Skeletal muscle satellite cell (primary cell): ENCODE results near the gene MAP3K5.

ENCODE experiments used
- H3K27me3 ChIP-seq: 2 replicates; pipeline ENCODE4 v1.7.0; 2013; ENCODE audit warnings: low read length; ENCODE audit not compliant: control insufficient read depth, insufficient read depth
- H3K36me3 ChIP-seq: 2 replicates; pipeline ENCODE4 v1.7.0; 2013; ENCODE audit warnings: mild to moderate bottlenecking, control low read depth, low read length; ENCODE audit not compliant: insufficient read depth
- H3K4me1 ChIP-seq: 2 replicates; pipeline ENCODE4 v1.7.0; 2013; ENCODE audit warnings: low read length; ENCODE audit not compliant: control insufficient read depth, insufficient read depth
- H3K4me2 ChIP-seq: 2 replicates; pipeline ENCODE4 v1.7.0; 2013; ENCODE audit warnings: mild to moderate bottlenecking, low read length
- H3K4me3 ChIP-seq: 2 replicates; pipeline ENCODE4 v1.7.0; 2013; ENCODE audit warnings: low read length
- H3K9ac ChIP-seq: 2 replicates; pipeline ENCODE4 v1.7.0; 2013; ENCODE audit warnings: mild to moderate bottlenecking, low read depth, low read length, moderate library complexity
- H3K9me3 ChIP-seq: replicated peaks from 2 replicates; pipeline ENCODE4 v1.7.0; 2013; ENCODE audit warnings: mild to moderate bottlenecking, control low read depth, low read length

Gene MAP3K5

GRCh38 chr6:136754820-136755219 is 37.5 kb downstream of the MAP3K5 start:
- Histone ChIP-seq H3K4me1 (peaks cover 13% of the 10 kb centered on the region), H3K27me3 (no peaks in the 10 kb centered on the region), H3K9me3 (no peaks in the 10 kb centered on the region)

GRCh38 chr6:136753624-136754023 is 38.7 kb downstream of the MAP3K5 start:
- Histone ChIP-seq H3K36me3 (no peaks in the 10 kb centered on the region), H3K4me2 (no peak overlapping the region), H3K9ac (no peak overlapping the region), H3K4me3 (no peak overlapping the region), H3K4me1 (peaks cover 13% of the 10 kb centered on the region), H3K9me3 (no peaks in the 10 kb centered on the region), H3K27me3 (no peaks in the 10 kb centered on the region)

More at GRCh38 chr6:136754820-136755219, 37.5 kb downstream of the MAP3K5 start:
- H3K4me3 ChIP-seq: no peak overlapping the region
- H3K4me2 ChIP-seq: no peak overlapping the region
- H3K36me3 ChIP-seq: no peaks in the 10 kb centered on the region
- H3K9ac ChIP-seq: no peak overlapping the region

GRCh38 chr6:136752554-136752953 is 39.7 kb downstream of the MAP3K5 start:
- Histone ChIP-seq H3K9ac (no peak overlapping the region), H3K9me3 (no peaks in the 10 kb centered on the region), H3K4me2 (no peak overlapping the region), H3K36me3 (no peaks in the 10 kb centered on the region), H3K27me3 (no peaks in the 10 kb centered on the region), H3K4me3 (no peak overlapping the region), H3K4me1 (peaks cover 13% of the 10 kb centered on the region)

- H3K4me1 ChIP-seq: peaks cover 13% of the 10 kb centered on the region
- H3K9ac ChIP-seq: no peak overlapping the region
- H3K4me3 ChIP-seq: no peak overlapping the region
- H3K9me3 ChIP-seq: no peaks in the 10 kb centered on the region
- H3K27me3 ChIP-seq: no peaks in the 10 kb centered on the region
- no peak overlapping the region for H3K4me2 ChIP-seq
- no peaks in the 10 kb centered on the region for H3K36me3 ChIP-seq
Observed at GRCh38 chr6:136751991-136752390, 40.3 kb downstream of the MAP3K5 start.

- Histone ChIP-seq H3K4me3 (no peak overlapping the region), H3K9ac (no peak overlapping the region)
Observed at GRCh38 chr6:136751522-136751956, 40.7 kb downstream of the MAP3K5 start.

GRCh38 chr6:136750696-136751521 is 41.4 kb downstream of the MAP3K5 start:
- Histone ChIP-seq H3K9me3 (no peaks in the 10 kb centered on the region), H3K36me3 (no peaks in the 10 kb centered on the region), H3K4me3 (no peak overlapping the region), H3K4me2 (no peak overlapping the region), H3K4me1 (peaks cover 13% of the 10 kb centered on the region), H3K27me3 (no peaks in the 10 kb centered on the region), H3K9ac (no peak overlapping the region)

More at GRCh38 chr6:136751522-136751956, 40.7 kb downstream of the MAP3K5 start:
- no peaks in the 10 kb centered on the region for H3K27me3 ChIP-seq
- H3K4me1 ChIP-seq: peaks cover 13% of the 10 kb centered on the region
- no peaks in the 10 kb centered on the region for H3K36me3 ChIP-seq
- H3K4me2 ChIP-seq: no peak overlapping the region
- H3K9me3 ChIP-seq: no peaks in the 10 kb centered on the region

- Histone ChIP-seq H3K36me3 (no peaks in the 10 kb centered on the region), H3K9me3 (no peaks in the 10 kb centered on the region), H3K27me3 (no peaks in the 10 kb centered on the region), H3K4me2 (no peak overlapping the region), H3K4me1 (peaks cover 13% of the 10 kb centered on the region), H3K9ac (no peak overlapping the region), H3K4me3 (no peak overlapping the region)
Observed at GRCh38 chr6:136749359-136749997, 42.8 kb downstream of the MAP3K5 start.

GRCh38 chr6:136747507-136747906 is 44.8 kb downstream of the MAP3K5 start:
- no peaks in the 10 kb centered on the region for H3K9me3 ChIP-seq
- no peaks in the 10 kb centered on the region for H3K27me3 ChIP-seq
- H3K4me1 ChIP-seq: peaks cover 13% of the 10 kb centered on the region
- no peak overlapping the region for H3K9ac ChIP-seq
- no peak overlapping the region for H3K4me2 ChIP-seq
- no peak overlapping the region for H3K4me3 ChIP-seq
- H3K36me3 ChIP-seq: no peaks in the 10 kb centered on the region

GRCh38 chr6:136745300-136745699 is 47.0 kb downstream of the MAP3K5 start:
- Histone ChIP-seq H3K36me3 (no peaks in the 10 kb centered on the region), H3K4me1 (peaks cover 4% of the 10 kb centered on the region), H3K4me3 (no peak overlapping the region), H3K27me3 (no peaks in the 10 kb centered on the region), H3K9me3 (no peaks in the 10 kb centered on the region), H3K4me2 (peak overlapping the region; percentile 31), H3K9ac (no peak overlapping the region)

GRCh38 chr6:136744889-136745288 is 47.4 kb downstream of the MAP3K5 start:
- Histone ChIP-seq H3K4me2 (no peak overlapping the region), H3K9ac (no peak overlapping the region), H3K4me3 (no peak overlapping the region), H3K9me3 (no peaks in the 10 kb centered on the region), H3K4me1 (peaks cover 8% of the 10 kb centered on the region), H3K36me3 (no peaks in the 10 kb centered on the region), H3K27me3 (no peaks in the 10 kb centered on the region)

GRCh38 chr6:136742125-136742524 is 50.2 kb downstream of the MAP3K5 start:
- H3K4me3 ChIP-seq: no peak overlapping the region
- H3K9me3 ChIP-seq: no peaks in the 10 kb centered on the region
- no peaks in the 10 kb centered on the region for H3K27me3 ChIP-seq
- no peak overlapping the region for H3K4me2 ChIP-seq
- H3K36me3 ChIP-seq: no peaks in the 10 kb centered on the region
- H3K9ac ChIP-seq: no peak overlapping the region
- H3K4me1 ChIP-seq: peaks cover 22% of the 10 kb centered on the region
